ENCODE data around the gene SNRK.
A peak's percentile ranks its signal among the peaks of the same experiment; 100 is the strongest.

SNRK gene

GRCh38 chr3:43286115-43286840 is at the start of gene SNRK:
SNRK (plus strand) TSS chr3:43286540; CDS start chr3:43303204, 16,664 bp downstream.
- DNase-seq (ENCODE audit: extremely low spot score): peak; percentile 95
- CTCF ChIA-PET: interaction anchor here (1.3 to 2.4 kb wide), 2 partner anchors 10 to 29 kb away, joined by 5 read pairs; no protein-coding TSS in a partner anchor
- TF ChIP-seq CTCF (IDR thresholded peaks at IDR 0.05; ENCODE audit: control extremely low read depth, extremely low read depth, low read depth, missing control alignments): peak; percentile 11
- POLR2A ChIA-PET: interaction anchor here (0.5 kb wide), 1 partner anchor 43 kb away, joined by 3 read pairs; no protein-coding TSS in a partner anchor

GRCh38 chr3:43238801-43239200 is 47.5 kb upstream of the SNRK start:
- DNase-seq (ENCODE audit: extremely low spot score): no peak
- ChIA-PET CTCF (interaction anchor here (0.9 to 1.3 kb wide), 2 partner anchors 21 to 26 kb away, joined by 3 read pairs; no protein-coding TSS in a partner anchor), POLR2A (no interaction called here)
- no peak for TF ChIP-seq CTCF (IDR thresholded peaks at IDR 0.05; ENCODE audit: control extremely low read depth, extremely low read depth, low read depth, missing control alignments)

- TF ChIP-seq CTCF (IDR thresholded peaks at IDR 0.05; ENCODE audit: control extremely low read depth, extremely low read depth, low read depth, missing control alignments): no peak
- no peak for DNase-seq (ENCODE audit: extremely low spot score)
- ChIA-PET CTCF (interaction anchor here (1.7 kb wide), 1 partner anchor 9 kb away, joined by 6 read pairs; no protein-coding TSS in a partner anchor), POLR2A (no interaction called here)
These were observed 46.6 kb upstream of the SNRK start for GRCh38 chr3:43239755-43240154.

GRCh38 chr3:43243590-43244587 is 42.5 kb upstream of the SNRK start:
- ChIA-PET POLR2A (no interaction called here), CTCF (interaction anchor here (1.1 to 1.5 kb wide), 2 partner anchors 8 to 10 kb away, joined by 3 to 5 read pairs; no protein-coding TSS in a partner anchor)
- no peak for DNase-seq (ENCODE audit: extremely low spot score)
- TF ChIP-seq CTCF (IDR thresholded peaks at IDR 0.05; ENCODE audit: control extremely low read depth, extremely low read depth, low read depth, missing control alignments): no peak

GRCh38 chr3:43244694-43245093 is 41.6 kb upstream of the SNRK start:
- ChIA-PET CTCF (no interaction called here), POLR2A (no interaction called here)
- TF ChIP-seq CTCF (IDR thresholded peaks at IDR 0.05; ENCODE audit: control extremely low read depth, extremely low read depth, low read depth, missing control alignments): no peak
- no peak for DNase-seq (ENCODE audit: extremely low spot score)

- ChIA-PET CTCF (no interaction called here), POLR2A (no interaction called here)
- DNase-seq (ENCODE audit: extremely low spot score): no peak
- no peak for TF ChIP-seq CTCF (IDR thresholded peaks at IDR 0.05; ENCODE audit: control extremely low read depth, extremely low read depth, low read depth, missing control alignments)
These were observed 39.4 kb upstream of the SNRK start for GRCh38 chr3:43246976-43247375.
